ENCODE measurements around the gene LRPAP1.
"Not testable (repeated sequence)": the region's sequence is repeated elsewhere in the genome, so short reads cannot be mapped to it uniquely, and the experiment has no call there.

- not testable (repeated sequence) for TF ChIP-seq CTCF (conservative IDR thresholded peaks at IDR 0.05; ENCODE audit: low read length); EZH2phosphoT487 (IDR thresholded peaks at IDR 0.05; ENCODE audit: borderline replicate concordance)
These were observed 73.1 kb downstream of the LRPAP1 start for GRCh38 chr4:3459156-3459555.
